GM12891 (cell line): ENCODE results near the gene MRPL27. TPM values are rescaled to one million over a fixed set of nuclear protein-coding genes. Genes with fewer than 3 reads are reported as not detected.
"Not testable (repeated sequence)": the region's sequence is repeated elsewhere in the genome, so short reads cannot be mapped to it uniquely, and the experiment has no call there.

Source experiments
- DNase-seq: peaks from one replicate; pipeline ENCODE4 v3.0.0; 2011; ENCODE audit warnings: low spot score; ENCODE audit not compliant: insufficient read length
- FAIRE-seq: peaks from 2 replicates; lab custom pipeline; 2011; peaks lifted over from hg19 to GRCh38; lab: Jason Lieb, UNC
- PAX5 ChIP-seq: IDR thresholded peaks from 2 replicates; pipeline ENCODE4 v1.6.1; 2011; ENCODE audit warnings: low read length, moderate library complexity, mild to moderate bottlenecking; ENCODE audit not compliant: insufficient read depth, severe bottlenecking
- POLR2A ChIP-seq: IDR thresholded peaks from 2 replicates; pipeline ENCODE4 v1.6.1; 2011; ENCODE audit warnings: low read depth, low read length, control low read depth
- POLR2AphosphoS5 ChIP-seq: IDR thresholded peaks from 2 replicates; pipeline ENCODE4 v1.6.1; 2011; ENCODE audit warnings: low read depth, low read length, control low read depth
- POU2F2 ChIP-seq: IDR thresholded peaks from 2 replicates; pipeline ENCODE4 v1.6.1; 2011; ENCODE audit warnings: low read depth, mild to moderate bottlenecking, control low read depth, low read length, moderate library complexity
- SPI1 ChIP-seq: IDR thresholded peaks from 2 replicates; pipeline ENCODE4 v1.6.1; 2011; ENCODE audit warnings: low read depth, low read length, control low read depth
- TAF1 ChIP-seq: IDR thresholded peaks from 2 replicates; pipeline ENCODE4 v1.6.1; 2011; ENCODE audit warnings: low read depth, low read length, control low read depth
- polyA plus RNA-seq: library from polyadenylated mRNA; unstranded; fragments of >200 nt; gene quantifications from one replicate; pipeline ENCODE4 v1.2.1, GENCODE V29; 2012; ENCODE audit warnings: low read depth, missing spikeins, inconsistent platforms; ENCODE audit not compliant: missing spikeins

Gene MRPL27
- 77.1 TPM for polyA plus RNA-seq

DNA sequence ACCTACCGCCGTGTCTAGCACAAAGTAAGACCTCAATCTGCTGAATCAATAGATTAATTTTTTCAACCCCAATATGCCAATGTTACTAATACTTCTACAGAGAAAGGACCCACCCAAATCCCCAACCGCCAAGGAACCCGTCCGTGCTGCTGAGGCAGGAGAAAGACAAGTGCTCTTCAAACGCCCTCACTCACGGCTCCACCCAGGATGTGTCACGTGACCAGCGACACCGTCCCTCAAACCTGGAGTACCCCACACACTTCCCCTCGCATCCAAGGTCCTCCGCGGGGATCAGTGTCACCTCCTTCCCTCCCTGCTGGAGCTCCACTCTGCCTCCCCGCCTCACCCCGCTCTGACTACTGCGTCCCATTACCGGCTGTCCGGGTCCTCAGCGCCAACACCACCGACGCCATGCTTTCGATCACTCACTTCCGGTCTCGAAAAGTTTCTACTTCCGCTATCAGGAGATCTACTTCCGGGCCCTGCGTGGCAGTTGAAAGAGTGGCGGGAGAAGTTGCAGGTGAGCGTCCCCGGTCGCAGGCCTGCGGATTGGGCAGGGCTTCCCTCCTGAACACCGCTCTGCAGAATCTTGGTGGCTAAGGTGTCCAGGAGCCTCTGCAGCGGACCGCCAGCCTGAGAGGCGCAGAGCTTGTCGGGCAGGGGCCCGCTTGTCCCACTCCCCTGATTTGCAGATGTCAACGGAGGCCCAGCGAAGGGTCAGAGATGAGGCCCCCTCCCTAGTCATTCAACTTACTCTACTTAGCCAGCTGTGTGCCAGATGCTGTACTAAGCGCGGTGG, at the start of gene MRPL27, which contains the start of gene EME1:
Gene MRPL27, minus strand, starts transcription at position 427 of the 799 bp plus-strand sequence. Its CDS starts 14 bp downstream, at position 413.
Gene EME1, plus strand, starts transcription at position 472 of the 799 bp plus-strand sequence. CDS start 1,980 bp downstream, outside the sequence.
- TF ChIP-seq POLR2AphosphoS5 (peak; percentile 97), POU2F2 (peak; percentile 90), SPI1 (peak; percentile 45), POLR2A (peak; percentile 97), TAF1 (peak; percentile 96), PAX5 (no peak)
- FAIRE-seq (peak; percentile 97), DNase-seq (peak; percentile 76)

DNA sequence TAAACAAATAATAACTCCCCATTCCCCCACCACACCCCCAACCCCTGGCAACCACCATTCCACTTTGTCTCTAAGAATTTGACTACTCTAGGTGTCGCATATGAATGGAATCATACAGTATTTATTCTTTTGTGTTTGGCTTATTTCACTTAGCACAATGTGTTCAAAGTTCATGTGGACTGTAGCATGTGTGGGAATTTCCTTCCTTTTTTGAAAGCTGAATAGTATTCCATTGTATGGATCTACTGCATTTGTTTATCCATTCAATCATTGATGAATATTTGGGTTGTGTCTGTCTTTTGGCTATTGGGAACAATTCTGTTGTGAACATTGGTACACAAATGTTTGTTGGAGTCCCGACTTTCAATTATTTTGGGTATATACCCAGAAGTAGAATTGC, 49.8 kb upstream of the MRPL27 start:
- DNase-seq (no peak), FAIRE-seq (no peak)
- no peak for TF ChIP-seq TAF1
- TF ChIP-seq POLR2AphosphoS5, result no peak
- no peak for TF ChIP-seq PAX5
- no peak for TF ChIP-seq POLR2A
- no peak for TF ChIP-seq POU2F2
- no peak for TF ChIP-seq SPI1

DNA sequence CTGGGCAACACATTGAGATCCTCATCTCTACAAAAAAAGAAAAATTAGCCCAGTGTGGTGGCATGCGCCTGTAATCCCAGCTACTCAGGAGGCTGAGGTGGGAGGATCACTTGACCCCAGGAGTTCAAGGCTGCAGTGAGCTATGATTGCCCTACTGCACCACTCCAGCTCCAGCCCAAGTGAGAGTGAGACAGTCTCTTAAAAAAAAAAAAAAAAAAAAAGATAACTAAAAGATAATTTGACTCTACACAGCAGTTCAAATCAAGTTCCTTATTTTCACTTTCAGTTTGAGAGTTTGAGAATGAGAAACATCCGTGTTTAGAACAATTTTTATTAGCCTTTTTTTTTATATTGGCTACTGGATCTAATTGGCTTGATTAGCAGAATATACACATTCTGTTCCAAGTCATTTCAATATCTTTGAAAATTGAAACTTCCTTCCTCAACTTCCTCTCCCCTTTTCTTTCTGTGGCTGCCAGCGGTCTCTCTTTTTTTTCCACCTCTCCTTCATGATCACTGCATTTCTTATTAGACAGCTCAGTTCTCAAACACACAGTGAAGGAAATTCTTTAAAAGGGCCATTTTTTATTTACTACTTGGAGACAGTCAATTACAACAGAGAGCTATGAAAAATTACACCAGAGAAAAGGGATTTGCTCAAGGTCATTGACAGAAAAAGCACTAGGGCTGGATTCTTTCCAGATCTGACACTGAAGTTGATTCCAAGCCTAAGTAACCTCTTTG, 48.5 kb upstream of the MRPL27 start:
- no peak for FAIRE-seq
- no peak for TF ChIP-seq POLR2A
- no peak for DNase-seq

DNA sequence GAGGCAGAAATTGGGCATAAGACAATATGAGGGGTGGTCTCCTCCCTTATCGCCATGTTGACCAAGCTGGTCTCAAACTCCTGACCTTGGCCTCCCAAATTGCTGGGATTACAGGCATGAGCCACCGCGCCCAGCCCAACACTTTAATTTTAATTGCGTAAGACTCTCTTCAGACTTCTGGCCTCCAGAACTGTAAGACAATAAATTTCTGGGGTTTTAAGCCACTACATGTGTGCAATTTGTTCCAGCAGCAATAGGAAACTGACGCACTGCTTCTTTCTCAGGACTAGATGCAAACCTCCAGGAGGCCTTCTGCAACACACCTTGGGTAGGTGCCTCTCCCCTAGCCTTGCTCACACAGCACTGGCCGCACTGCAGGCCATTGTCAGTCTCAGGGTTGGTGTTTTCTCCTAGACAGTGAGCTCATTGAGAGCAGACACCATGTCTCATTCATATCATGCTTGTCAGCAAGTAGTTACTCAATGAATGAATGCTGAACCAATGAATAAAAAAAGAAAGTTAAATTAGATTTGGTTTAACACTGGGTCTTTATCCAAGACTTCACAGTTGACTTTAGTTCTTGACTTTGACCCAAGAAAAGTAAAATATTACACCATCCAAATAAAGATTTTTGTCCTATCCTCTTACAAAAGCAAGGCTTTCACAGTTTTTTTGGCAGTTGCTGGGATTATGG, 47.6 kb upstream of the MRPL27 start:
- DNase-seq, result no peak
- TF ChIP-seq SPI1, result no peak
- no peak for TF ChIP-seq POLR2AphosphoS5
- no peak for TF ChIP-seq PAX5
- no peak for TF ChIP-seq TAF1
- TF ChIP-seq POLR2A, result no peak
- TF ChIP-seq POU2F2, result no peak
- FAIRE-seq, result no peak

DNA sequence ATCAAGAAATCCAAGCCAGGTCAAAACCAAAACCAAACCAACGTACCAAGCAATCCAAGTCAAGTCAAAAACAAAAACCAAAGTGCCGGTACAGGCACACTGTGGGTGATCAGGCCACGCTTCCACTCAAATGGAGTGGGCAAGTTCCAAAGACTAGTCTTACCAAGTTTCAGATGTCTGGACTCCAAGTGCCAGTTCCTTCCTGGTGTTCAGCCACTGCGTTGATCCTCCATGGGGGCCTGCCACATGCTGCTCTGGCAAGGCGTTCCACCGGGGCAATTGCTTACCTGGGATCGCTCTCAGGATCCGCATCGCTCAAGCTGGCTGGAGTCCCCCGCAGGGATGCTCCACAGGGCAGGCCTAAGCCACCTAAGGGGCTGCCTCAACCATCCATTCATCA, 46.6 kb upstream of the MRPL27 start:
- not testable (repeated sequence) for FAIRE-seq

DNA sequence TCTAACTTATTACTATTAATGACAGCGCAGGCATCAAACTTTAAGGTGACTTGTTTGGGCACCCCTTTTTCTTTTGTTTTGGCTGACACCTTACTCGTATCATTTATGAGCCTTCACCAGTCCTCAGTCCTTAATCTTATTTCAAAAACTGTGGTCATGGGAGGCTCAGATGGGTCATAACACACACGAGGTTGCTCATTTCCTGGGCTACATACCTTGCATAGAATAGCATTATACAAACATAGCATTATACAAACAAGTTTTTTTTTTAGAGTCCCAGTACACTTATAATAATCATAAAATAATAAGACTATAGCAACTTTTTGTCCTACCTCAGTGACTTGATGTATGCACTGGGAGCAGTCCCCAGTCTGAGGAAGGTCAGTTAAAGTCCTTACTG, 41.8 kb upstream of the MRPL27 start:
- TF ChIP-seq POU2F2, result no peak
- no peak for TF ChIP-seq TAF1
- DNase-seq (no peak), FAIRE-seq (no peak)

More for the DNA sequence above, 46.6 kb upstream of the MRPL27 start:
- DNase-seq, result not testable (repeated sequence)

DNA sequence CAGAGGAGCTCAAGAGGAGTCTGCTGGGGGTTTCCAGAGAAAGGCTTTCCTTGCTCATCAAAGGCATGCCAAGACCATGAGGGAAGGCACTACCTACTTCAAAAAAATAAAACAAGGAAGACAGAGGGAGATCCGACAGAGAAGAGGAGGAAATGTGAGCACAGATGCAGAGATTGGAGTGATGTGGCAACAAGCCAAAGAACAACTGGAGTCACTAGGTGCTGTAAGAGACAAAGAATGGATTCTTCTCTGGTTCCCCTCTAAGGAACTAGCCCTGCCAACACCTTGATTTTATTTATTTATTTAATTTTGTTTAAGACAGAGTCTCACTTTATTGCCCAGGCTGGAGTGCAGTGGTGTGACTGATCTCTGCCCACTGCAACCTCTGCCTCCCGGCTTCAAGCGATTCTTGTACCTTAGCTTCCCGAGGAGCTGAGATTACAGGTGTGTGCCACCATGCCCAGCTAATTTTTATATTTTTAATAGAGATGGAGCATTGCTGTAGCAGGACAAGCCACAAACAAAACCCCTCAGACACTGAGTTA, 39.3 kb upstream of the MRPL27 start:
- FAIRE-seq (no peak), DNase-seq (no peak)
- no peak for TF ChIP-seq POLR2A
- TF ChIP-seq POU2F2, result no peak
- TF ChIP-seq TAF1, result no peak
- no peak for TF ChIP-seq SPI1
- no peak for TF ChIP-seq PAX5
- TF ChIP-seq POLR2AphosphoS5, result no peak

DNA sequence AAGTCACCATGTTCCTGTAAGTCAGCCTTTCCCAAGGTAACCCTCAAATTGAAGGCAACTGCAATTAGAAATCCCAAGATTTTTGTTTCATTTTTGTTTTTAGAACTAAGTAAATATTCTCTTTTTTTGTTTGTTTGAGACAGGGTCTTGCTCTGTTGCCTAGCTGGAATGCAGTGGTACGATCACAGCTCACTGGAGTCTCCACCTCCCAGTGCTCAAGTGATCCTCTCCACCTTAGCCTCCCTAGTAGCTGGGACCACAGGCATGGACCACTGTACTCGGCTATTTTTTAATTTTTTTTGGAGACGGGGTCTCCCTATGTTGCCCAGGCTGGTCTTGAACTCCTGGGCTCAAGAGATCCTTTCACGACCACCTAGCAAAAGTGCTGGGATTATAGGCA, 34.9 kb upstream of the MRPL27 start:
- FAIRE-seq (no peak), DNase-seq (no peak)
- TF ChIP-seq SPI1, result no peak
- TF ChIP-seq POLR2A, result no peak
- no peak for TF ChIP-seq POU2F2
- TF ChIP-seq POLR2AphosphoS5, result no peak
- TF ChIP-seq TAF1, result no peak
- TF ChIP-seq PAX5, result no peak

DNA sequence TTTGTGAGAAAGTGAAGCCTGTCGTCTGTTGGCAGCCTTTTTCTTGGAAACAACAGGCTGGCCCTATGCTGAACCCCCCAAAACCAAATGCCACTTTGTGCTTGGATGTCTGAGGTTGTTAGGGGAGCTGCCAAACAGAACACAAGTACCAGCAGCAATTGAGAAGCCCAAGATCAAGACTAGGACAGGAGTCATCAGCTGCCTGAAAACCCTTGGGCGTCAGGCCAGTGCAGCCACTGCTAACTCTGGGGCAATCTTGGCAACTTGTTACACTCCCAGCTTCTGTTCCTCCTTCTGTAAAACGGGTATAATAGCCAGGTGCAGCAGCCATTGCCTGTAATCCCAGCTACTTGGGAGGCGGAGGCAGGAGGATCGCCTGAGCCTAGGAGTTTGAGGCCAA, 33.6 kb upstream of the MRPL27 start:
- TF ChIP-seq TAF1, result no peak
- no peak for TF ChIP-seq POU2F2
- no peak for TF ChIP-seq POLR2AphosphoS5
- TF ChIP-seq SPI1, result no peak
- no peak for TF ChIP-seq POLR2A
- DNase-seq, result no peak
- FAIRE-seq, result no peak

DNA sequence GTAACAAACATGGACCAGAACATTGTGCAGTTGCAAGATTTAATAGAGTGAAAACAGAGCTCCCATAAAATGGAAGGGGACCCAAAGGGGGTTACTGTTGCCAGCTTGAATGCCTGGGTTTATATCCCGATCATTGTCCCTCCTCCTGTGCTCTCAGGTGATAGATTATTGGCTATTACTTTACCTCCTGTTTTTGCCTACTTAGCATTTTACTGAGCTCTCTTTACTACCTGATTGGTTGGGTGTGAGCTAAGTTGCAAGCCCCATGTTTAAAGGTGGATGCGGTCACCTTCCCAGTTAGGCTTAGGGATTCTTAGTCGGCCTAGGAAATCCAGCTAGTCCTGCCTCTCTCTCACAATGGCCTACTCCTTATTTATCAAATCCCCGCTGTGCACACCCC, 32.4 kb upstream of the MRPL27 start:
- FAIRE-seq, result not testable (repeated sequence)

DNA sequence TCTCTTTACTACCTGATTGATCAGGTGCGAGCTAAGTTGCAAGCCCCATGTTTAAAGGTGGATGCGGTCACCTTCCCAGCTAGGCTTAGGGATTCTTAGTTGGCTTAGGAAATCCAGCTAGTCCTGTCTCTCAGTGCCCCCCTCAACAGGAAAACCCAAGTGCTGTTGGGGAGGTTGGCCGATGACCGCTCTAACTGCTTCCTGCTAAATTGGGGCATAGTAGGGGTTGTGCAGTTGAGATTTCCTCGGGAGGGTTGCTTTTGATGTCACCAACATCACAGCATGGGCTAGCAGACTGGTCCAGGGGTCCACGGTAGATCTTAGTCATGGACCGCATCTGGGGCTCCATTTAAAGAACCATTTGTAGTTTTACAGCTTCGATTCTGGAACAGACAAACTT, 26.6 kb upstream of the MRPL27 start:
- DNase-seq, FAIRE-seq: not testable (repeated sequence)

More for the DNA sequence above, 32.4 kb upstream of the MRPL27 start:
- DNase-seq, result not testable (repeated sequence)

DNA sequence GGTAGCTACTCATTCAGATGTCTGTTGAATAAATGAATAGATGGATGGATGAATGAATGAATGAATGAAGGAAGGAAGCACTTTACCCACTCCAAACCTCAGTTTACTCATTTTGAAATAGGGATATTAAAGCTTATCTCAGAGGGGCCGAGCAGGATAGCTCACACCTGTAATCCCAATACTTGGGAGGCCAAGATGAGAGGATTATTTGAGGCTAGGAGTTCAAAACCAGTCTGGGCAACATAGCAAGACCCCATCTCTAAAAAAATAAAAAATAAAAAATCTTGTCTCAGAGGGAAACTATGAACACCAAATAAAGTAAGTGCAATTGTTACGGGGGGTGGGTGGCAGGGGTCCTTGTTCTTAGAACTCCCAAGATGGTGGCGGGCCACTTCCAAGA, 25.7 kb upstream of the MRPL27 start:
- not testable (repeated sequence) for DNase-seq, FAIRE-seq
